Measurements from ENCODE around the gene CEP112.

- TF ChIP-seq CTCF (conservative IDR thresholded peaks at IDR 0.05; ENCODE audit: low read depth in 2 of 2) (peak in 1 of 2 experiments; percentile 30; a peak in 2 of 4 replicates), EZH2 (IDR thresholded peaks at IDR 0.05; ENCODE audit: low read depth, unreplicated experiment) (no peak), POLR2AphosphoS5 (IDR thresholded peaks at IDR 0.05; ENCODE audit: low read depth) (no peak), REST (IDR thresholded peaks at IDR 0.05; ENCODE audit: unreplicated experiment) (no peak), JUNB (IDR thresholded peaks at IDR 0.05; ENCODE audit: unreplicated experiment) (no peak), EZH2phosphoT487 (IDR thresholded peaks at IDR 0.05; ENCODE audit: unreplicated experiment) (no peak), CREB1 (CRISPR knock-in tag; IDR thresholded peaks at IDR 0.05; ENCODE audit: low read depth) (no peak), STAT1 (IDR thresholded peaks at IDR 0.05; ENCODE audit: unreplicated experiment) (no peak), ZNF462 (CRISPR knock-in tag; IDR thresholded peaks at IDR 0.05) (no peak)
Observed at GRCh38 chr17:65941356-65941899, 250.5 kb downstream of the CEP112 start.
